ENCODE measurements around the gene BTBD7.

The BTBD7 gene

DNA sequence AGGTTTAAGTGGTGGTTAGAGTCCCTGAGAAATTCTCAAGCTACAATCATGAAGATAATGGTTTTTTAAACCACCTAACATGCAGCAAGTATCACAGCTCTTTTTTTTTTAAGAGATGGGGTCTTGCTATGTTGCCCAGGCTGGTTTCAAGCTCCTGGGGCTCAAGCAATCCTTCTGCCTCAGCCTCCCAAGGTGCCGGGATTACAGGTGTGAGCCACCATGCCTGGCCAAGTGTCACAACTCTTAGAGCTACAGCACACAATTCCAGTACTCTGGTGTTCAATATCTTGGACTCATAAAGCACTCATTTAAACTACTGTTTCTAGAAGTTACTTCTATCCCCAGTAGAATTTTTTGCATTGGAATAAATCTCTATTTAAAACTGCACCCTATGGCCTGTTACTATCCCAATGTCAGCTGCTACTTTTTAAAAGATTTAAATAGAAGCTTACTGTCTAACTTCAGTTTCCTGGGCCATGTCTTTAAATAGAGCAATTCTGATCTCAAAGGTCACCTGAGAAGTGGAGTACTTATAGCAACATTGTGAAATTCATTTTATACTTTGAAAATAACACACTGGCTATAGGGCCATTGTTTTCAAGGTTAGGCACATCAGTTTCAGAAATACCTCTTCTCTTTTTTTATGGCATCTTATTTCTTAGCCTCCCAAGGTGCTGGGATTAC is 137.4 kb downstream of the BTBD7 start:
- no peak for DNase-seq (ENCODE audit: low read depth)
